Kidney epithelial cell (primary cell): ENCODE results near the gene RAB11FIP4. TPM values are rescaled to one million over a fixed set of nuclear protein-coding genes. Genes with fewer than 3 reads are reported as not detected.

Experiments used
- DNase-seq: peaks from one replicate; pipeline ENCODE4 v3.0.0-alpha.2; 2010; ENCODE audit warnings: low read depth
- H3K27me3 ChIP-seq: 2 replicates; pipeline ENCODE4 v1.6.0; 2011; ENCODE audit warnings: low read length; ENCODE audit not compliant: control insufficient read depth, insufficient read depth
- H3K36me3 ChIP-seq: 2 replicates; pipeline ENCODE4 v1.5.1; 2011; ENCODE audit warnings: low read length; ENCODE audit not compliant: control insufficient read depth, insufficient read depth
- H3K4me3 ChIP-seq: 2 replicates; pipeline ENCODE4 v1.5.1; 2011; ENCODE audit warnings: low read depth, mild to moderate bottlenecking, control low read depth, low read length
- CTCF ChIP-seq: IDR thresholded peaks from 2 replicates; pipeline ENCODE4 v1.5.1; 2011; ENCODE audit warnings: mild to moderate bottlenecking, moderate library complexity, low read length, control low read depth, inconsistent platforms; ENCODE audit not compliant: insufficient read depth, poor library complexity, severe bottlenecking
- total RNA-seq: library from RNA; depleted of rRNA; stranded (reverse); fragments of >200 nt; gene quantifications from 2 replicates; pipeline ENCODE4 v1.2.3, GENCODE V29; 2015

RAB11FIP4 gene
- total RNA-seq, 1 donor from 2014 or later = 26.5 TPM

GRCh38 chr17:31476525-31477416, 85.3 kb downstream of the RAB11FIP4 start:
- TF ChIP-seq CTCF = no peak
- Histone ChIP-seq H3K36me3 (no peaks in the 10 kb centered on the region), H3K4me3 (no peak overlapping the region), H3K27me3 (peaks cover 7% of the 10 kb centered on the region)
- DNase-seq = no peak

- TF ChIP-seq CTCF = no peak
- Histone ChIP-seq H3K36me3 (no peaks in the 10 kb centered on the region), H3K4me3 (no peak overlapping the region), H3K27me3 (peaks cover 7% of the 10 kb centered on the region)
- DNase-seq = no peak
These were observed 86.1 kb downstream of the RAB11FIP4 start for GRCh38 chr17:31477417-31478055.

GRCh38 chr17:31479062-31479408, 87.6 kb downstream of the RAB11FIP4 start:
- no peaks in the 10 kb centered on the region for H3K36me3 ChIP-seq

GRCh38 chr17:31479524-31479923, 88.0 kb downstream of the RAB11FIP4 start:
- TF ChIP-seq CTCF = no peak
- Histone ChIP-seq H3K36me3 (no peaks in the 10 kb centered on the region), H3K4me3 (no peak overlapping the region), H3K27me3 (peaks cover 2% of the 10 kb centered on the region)
- no peak for DNase-seq

More at GRCh38 chr17:31479062-31479408, 87.6 kb downstream of the RAB11FIP4 start:
- DNase-seq = no peak
- TF ChIP-seq CTCF = no peak
- no peak overlapping the region for H3K4me3 ChIP-seq
- H3K27me3 ChIP-seq = peaks cover 4% of the 10 kb centered on the region

- Histone ChIP-seq H3K27me3 (peaks cover 2% of the 10 kb centered on the region), H3K4me3 (no peak overlapping the region), H3K36me3 (no peaks in the 10 kb centered on the region)
- no peak for TF ChIP-seq CTCF
- no peak for DNase-seq
These were observed 88.6 kb downstream of the RAB11FIP4 start for GRCh38 chr17:31480067-31480466.
